ENCODE results near the gene SLC4A8. TPM values are rescaled to one million over a fixed set of nuclear protein-coding genes. Genes with fewer than 3 reads are reported as not detected.

The SLC4A8 gene
- total and polyA plus RNA-seq, 9 of the 15 experiments (the other 6 are each of a cell fraction or from before 2014, with no cell fraction given) = 0.04 to 1.5 (median 0.12) TPM; not detected in 2

DNA sequence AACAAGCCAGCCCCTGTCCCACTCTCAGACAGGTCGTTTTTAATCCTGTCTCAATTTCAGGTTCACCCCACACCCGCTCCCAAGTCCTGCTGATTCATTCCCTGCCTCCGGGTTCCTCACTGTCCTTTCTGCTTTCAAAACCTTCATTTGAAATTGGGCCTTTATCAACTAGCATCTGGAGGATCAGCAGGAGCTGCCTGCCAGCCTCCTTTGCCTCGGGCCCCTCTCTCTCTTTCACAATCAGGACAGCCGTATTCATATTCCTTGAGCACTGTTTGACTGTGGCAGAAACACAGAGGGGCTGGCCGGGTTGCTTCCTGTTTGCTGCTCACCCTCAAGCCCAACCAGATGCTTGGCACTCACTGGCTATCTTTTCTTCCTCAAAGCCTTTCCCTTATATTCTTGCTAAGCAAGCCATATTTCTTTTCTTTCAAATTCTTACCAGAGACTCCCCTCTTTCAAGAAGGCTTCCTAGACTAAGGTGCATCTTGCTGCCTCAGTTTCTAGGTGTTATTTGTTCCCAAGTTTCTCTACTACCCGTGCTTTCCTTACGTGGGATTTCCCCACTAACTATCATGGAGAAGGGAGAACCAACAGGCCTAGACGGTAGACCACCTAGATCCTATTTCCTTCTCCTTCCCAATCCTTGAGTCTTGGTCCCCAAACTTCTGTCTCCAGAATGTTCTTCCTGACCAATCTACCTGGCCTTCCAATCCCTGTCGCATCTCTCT is 36.4 kb upstream of the SLC4A8 start (continued):
- TF ChIP-seq CEBPB (tag; IDR thresholded peaks at IDR 0.05) (peak; percentile 92), ZNF121 (CRISPR knock-in tag; conservative IDR thresholded peaks at IDR 0.05) (no peak), NFE2 (IDR thresholded peaks at IDR 0.05; ENCODE audit: low read depth) (peak; percentile 92), IFI16 (CRISPR knock-in tag; IDR thresholded peaks at IDR 0.05) (no peak), KHSRP (IDR thresholded peaks at IDR 0.05) (no peak), NELFE (IDR thresholded peaks at IDR 0.05; ENCODE audit: insufficient read depth, insufficient read length) (no peak), RBM39 (optimal IDR thresholded peaks at IDR 0.05; ENCODE audit: low read depth, low read length) (no peak), SMARCA4 (IDR thresholded peaks at IDR 0.05) (peak; percentile 79; the same call in 1 of the 2 replicates), ZNF778 (CRISPR knock-in tag; IDR thresholded peaks at IDR 0.05) (no peak), HDAC6 (IDR thresholded peaks at IDR 0.05; ENCODE audit: low read depth, low read length) (no peak), GATA2 (CRISPR knock-in tag; IDR thresholded peaks at IDR 0.05) (peak; percentile 83), HEY1 (CRISPR knock-in tag; IDR thresholded peaks at IDR 0.05; ENCODE audit: borderline replicate concordance) (no peak), TRIM24 (IDR thresholded peaks at IDR 0.05) (peak in 1 of 2 experiments; percentile 52; a peak in 1 of 4 replicates), DPF2 (IDR thresholded peaks at IDR 0.05) (peak; percentile 89), SAP30 (IDR thresholded peaks at IDR 0.05; ENCODE audit: borderline replicate concordance, insufficient read depth, low read depth, low read length, poor library complexity, severe bottlenecking) (no peak), SMARCC2 (IDR thresholded peaks at IDR 0.05; ENCODE audit: low read depth) (peak; percentile 64; the same call in 1 of the 2 replicates), TCF3 (CRISPR knock-in tag; IDR thresholded peaks at IDR 0.05) (peak; percentile 77), TEAD4 (IDR thresholded peaks at IDR 0.05; ENCODE audit: low read length) (peak; percentile 67), TEAD4 (CRISPR knock-in tag; IDR thresholded peaks at IDR 0.05; ENCODE audit: borderline replicate concordance) (no peak), PKNOX1 (IDR thresholded peaks at IDR 0.05) (peak; percentile 26; the same call in 1 of the 2 replicates), MAFF (IDR thresholded peaks at IDR 0.05; ENCODE audit: low read length) (peak; percentile 67; the same call in 1 of the 2 replicates)
- TF ChIP-seq, protein P1, sequence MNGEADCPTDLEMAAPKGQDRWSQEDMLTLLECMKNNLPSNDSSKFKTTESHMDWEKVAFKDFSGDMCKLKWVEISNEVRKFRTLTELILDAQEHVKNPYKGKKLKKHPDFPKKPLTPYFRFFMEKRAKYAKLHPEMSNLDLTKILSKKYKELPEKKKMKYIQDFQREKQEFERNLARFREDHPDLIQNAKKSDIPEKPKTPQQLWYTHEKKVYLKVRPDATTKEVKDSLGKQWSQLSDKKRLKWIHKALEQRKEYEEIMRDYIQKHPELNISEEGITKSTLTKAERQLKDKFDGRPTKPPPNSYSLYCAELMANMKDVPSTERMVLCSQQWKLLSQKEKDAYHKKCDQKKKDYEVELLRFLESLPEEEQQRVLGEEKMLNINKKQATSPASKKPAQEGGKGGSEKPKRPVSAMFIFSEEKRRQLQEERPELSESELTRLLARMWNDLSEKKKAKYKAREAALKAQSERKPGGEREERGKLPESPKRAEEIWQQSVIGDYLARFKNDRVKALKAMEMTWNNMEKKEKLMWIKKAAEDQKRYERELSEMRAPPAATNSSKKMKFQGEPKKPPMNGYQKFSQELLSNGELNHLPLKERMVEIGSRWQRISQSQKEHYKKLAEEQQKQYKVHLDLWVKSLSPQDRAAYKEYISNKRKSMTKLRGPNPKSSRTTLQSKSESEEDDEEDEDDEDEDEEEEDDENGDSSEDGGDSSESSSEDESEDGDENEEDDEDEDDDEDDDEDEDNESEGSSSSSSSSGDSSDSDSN (IDR thresholded peaks at IDR 0.05; ENCODE audit: borderline replicate concordance in 1 of 2, low read depth in 2 of 2, low read length in 2 of 2) = 0 out of 4 replicates have a peak, but pooled peaks of 1 of the 2 experiments have one; percentile 38
- TF ChIP-seq, protein P2, sequence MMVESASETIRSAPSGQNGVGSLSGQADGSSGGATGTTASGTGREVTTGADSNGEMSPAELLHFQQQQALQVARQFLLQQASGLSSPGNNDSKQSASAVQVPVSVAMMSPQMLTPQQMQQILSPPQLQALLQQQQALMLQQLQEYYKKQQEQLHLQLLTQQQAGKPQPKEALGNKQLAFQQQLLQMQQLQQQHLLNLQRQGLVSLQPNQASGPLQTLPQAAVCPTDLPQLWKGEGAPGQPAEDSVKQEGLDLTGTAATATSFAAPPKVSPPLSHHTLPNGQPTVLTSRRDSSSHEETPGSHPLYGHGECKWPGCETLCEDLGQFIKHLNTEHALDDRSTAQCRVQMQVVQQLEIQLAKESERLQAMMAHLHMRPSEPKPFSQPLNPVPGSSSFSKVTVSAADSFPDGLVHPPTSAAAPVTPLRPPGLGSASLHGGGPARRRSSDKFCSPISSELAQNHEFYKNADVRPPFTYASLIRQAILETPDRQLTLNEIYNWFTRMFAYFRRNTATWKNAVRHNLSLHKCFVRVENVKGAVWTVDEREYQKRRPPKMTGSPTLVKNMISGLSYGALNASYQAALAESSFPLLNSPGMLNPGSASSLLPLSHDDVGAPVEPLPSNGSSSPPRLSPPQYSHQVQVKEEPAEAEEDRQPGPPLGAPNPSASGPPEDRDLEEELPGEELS (CRISPR knock-in tag; IDR thresholded peaks at IDR 0.05; ENCODE audit: borderline replicate concordance) = no peak

Data from K562 (cell line).